Muscle of leg (tissue), 11 donors: Measurements from ENCODE around the gene COL4A6. TPM values are rescaled to one million over a fixed set of nuclear protein-coding genes. Genes with fewer than 3 reads are reported as not detected.

Experiments used
- DNase-seq: peaks from one replicate; pipeline ENCODE4 v3.0.0; 2013
- H3K27ac ChIP-seq: one replicate; pipeline ENCODE4 v1.5.1; 2013; ENCODE audit warnings: mild to moderate bottlenecking, low read length, control low read depth
- H3K27me3 ChIP-seq: one replicate; pipeline ENCODE4 v1.6.1; 2013; ENCODE audit warnings: low read length; ENCODE audit not compliant: control insufficient read depth, insufficient read depth
- H3K36me3 ChIP-seq: one replicate; pipeline ENCODE4 v1.6.1; 2013; ENCODE audit warnings: low read length; ENCODE audit not compliant: control insufficient read depth, insufficient read depth
- H3K4me1 ChIP-seq: one replicate; pipeline ENCODE4 v1.6.1; 2013; ENCODE audit warnings: low read length; ENCODE audit not compliant: control insufficient read depth, insufficient read depth
- H3K4me3 ChIP-seq: one replicate; pipeline ENCODE4 v1.5.1; 2013; ENCODE audit warnings: low read length, control low read depth
- H3K9me3 ChIP-seq: replicated peaks from 2 replicates; pipeline ENCODE4 v1.6.1; 2013; ENCODE audit warnings: low read depth, low read length; ENCODE audit not compliant: control insufficient read depth
- WGBS: methylation state at CpG from one replicate; pipeline ENCODE4 v1.1.5; 2013; ENCODE audit warnings: missing lambda C conversion rate; ENCODE audit not compliant: insufficient coverage; 5-methylcytosine and 5-hydroxymethylcytosine counted together
- polyA plus RNA-seq, 8 donors: library from polyadenylated mRNA; unstranded; fragments of 120-200 nt; gene quantifications; one replicate each; pipeline versions ENCODE4 v1.2.1 to v1.2.3, GENCODE V29; 2013; ENCODE audit warnings: inconsistent platforms in 1 of 8, low replicate concordance in 1 of 8; ENCODE audit not compliant: insufficient read length in 8 of 8, insufficient read depth in 1 of 8
- total RNA-seq: library from RNA; stranded (reverse); fragments of 120-200 nt; gene quantifications from one replicate; pipeline ENCODE4 v1.2.4, GENCODE V29; 2013

COL4A6 gene
- total and polyA plus RNA-seq, 9 donors, result 1.6 to 3.5 (median 1.9) TPM

DNA sequence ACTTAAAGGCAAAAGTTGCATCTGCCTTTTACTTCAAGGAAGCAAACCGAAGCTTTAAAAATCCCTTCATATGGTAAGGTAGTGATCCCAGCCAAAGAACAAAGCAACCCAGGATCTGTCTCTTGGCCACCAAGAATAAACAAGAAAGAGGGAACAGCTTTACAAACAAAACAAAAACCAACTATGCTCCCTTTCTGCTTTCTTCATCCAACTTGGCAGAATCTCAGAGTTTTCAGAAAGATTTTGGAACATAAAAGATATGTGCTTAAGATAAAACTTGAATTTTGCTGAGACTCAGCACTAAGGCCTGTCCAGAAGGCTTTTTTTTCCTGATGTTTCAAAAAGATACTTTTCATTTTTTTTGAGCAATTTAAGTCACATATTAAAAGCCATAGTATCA lies 94.0 kb downstream of the COL4A6 start:
- Histone ChIP-seq H3K27ac (no peak overlapping the region), H3K36me3 (no peaks in the 10 kb centered on the region), H3K27me3 (peaks cover 9% of the 10 kb centered on the region), H3K4me3 (no peak overlapping the region), H3K9me3 (no peaks in the 10 kb centered on the region), H3K4me1 (no peaks in the 10 kb centered on the region)
- DNase-seq, result peak; percentile 56
- no CpG with 5 or more reads among the region's 1 CpG for WGBS

DNA sequence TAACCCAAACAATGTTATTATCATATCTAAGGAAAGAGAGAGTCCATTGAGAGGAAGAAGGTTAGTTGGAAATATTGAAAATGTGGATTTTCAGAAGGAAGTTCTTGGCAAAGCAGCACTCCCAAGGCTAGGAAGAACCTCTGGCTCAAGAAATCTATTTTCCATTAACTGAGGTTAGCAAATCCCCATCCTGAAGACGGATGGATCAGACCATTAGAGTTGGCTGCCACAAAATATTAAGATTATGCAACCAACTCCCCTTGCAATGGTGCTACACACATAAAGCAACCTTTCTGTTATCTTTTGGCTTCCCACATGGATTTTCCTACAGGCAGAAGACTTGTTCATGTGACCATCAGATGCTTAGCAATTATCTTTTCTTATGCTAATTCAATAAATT lies 96.3 kb downstream of the COL4A6 start:
- Histone ChIP-seq H3K4me3 (no peak overlapping the region), H3K9me3 (no peaks in the 10 kb centered on the region), H3K27me3 (peaks cover 6% of the 10 kb centered on the region), H3K4me1 (no peaks in the 10 kb centered on the region), H3K36me3 (no peaks in the 10 kb centered on the region), H3K27ac (no peak overlapping the region)
- no CpG with 5 or more reads among the region's 1 CpG for WGBS
- peak; percentile 9 for DNase-seq

DNA sequence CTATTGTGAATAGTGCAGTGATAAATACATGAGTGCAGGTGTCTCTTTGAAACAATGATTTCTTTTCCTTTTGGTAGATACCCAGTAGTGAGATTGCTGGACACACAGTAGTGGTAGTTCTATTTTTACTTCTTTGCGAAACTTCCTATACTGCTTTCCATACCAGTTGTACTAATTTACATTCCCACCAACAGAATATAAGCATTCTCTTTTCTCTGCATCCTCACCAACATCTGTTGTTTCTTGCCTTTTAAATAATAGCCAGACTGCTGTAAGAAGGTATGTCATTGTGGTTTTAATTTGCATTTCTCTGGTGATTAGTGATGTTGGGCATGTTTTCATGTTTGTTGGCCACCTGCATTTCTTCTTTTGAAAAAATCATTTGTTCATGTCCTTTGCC lies 105.9 kb downstream of the COL4A6 start:
- DNase-seq, result no peak
- Histone ChIP-seq H3K9me3 (no peaks in the 10 kb centered on the region), H3K27ac (no peak overlapping the region), H3K4me3 (no peak overlapping the region), H3K4me1 (no peaks in the 10 kb centered on the region), H3K27me3 (peaks cover 2% of the 10 kb centered on the region), H3K36me3 (no peaks in the 10 kb centered on the region)
- no CpG with 5 or more reads among the region's 1 CpG for WGBS

DNA sequence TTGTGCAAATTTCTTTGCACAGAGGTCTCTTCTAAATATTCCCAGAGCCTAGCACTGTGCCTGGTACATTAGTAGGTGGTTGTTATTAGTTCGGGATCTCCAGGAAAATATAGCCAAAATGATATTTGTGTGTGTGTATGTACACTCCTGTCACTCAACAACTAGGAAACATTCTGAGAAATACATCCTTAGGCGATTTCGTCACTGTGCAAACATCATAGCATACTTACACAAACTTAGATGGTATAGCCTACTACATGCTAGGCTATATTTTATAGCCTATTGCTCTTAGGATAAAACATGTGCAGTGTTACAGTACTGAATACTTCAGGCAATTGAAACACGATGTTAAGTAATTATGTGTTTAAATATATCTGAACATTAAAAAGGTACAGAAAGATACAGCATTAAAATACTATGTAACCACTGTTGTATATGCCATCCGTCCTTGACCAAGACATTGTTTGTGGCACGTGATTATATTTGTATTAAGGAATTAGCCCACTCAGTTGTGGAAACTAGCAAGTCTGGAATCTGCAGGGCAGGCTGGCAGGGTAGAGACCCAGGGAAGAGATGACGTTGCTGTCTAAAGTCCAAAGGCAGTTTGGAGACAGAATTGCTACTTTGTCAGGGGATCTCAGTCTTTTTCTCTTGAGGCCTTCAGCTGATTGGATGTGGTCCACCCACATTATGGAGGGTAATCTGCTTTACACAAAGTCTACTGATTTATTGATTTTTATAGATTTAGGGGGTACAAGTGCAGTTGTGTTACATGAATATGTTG lies 106.9 kb downstream of the COL4A6 start:
- no peaks in the 10 kb centered on the region for H3K9me3 ChIP-seq
- WGBS, result 59% methylated on average over 2 of the region's 7 CpGs

DNA sequence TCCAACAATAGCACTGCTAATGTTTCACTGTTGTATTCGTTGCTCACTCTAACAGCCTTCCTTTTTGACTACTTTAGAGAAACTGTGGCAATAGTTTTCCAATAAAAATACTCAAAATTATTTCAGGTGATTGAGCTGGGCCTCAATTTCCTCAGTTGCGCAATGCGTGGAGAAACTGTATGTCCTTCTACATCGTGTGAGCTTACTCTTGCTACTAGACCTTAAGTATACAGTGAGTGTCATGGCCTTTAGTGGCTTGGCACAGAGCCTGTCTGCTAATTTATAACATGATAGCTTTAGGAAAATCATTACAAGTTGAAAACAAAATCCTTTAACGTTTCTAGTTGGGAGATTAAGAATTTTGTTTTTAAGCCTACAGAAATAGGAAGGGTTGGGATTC lies 114.5 kb downstream of the COL4A6 start:
- Histone ChIP-seq H3K36me3 (no peaks in the 10 kb centered on the region), H3K4me1 (no peaks in the 10 kb centered on the region), H3K27me3 (peaks cover 9% of the 10 kb centered on the region), H3K27ac (no peak overlapping the region), H3K4me3 (no peak overlapping the region), H3K9me3 (no peaks in the 10 kb centered on the region)
- no peak for DNase-seq
- 60% methylated on average over 3 of the region's 5 CpGs for WGBS

More for the DNA sequence above, 106.9 kb downstream of the COL4A6 start:
- Histone ChIP-seq H3K4me3 (no peak overlapping the region), H3K4me1 (no peaks in the 10 kb centered on the region), H3K36me3 (no peaks in the 10 kb centered on the region), H3K27me3 (peaks cover 4% of the 10 kb centered on the region), H3K27ac (no peak overlapping the region)
- no peak for DNase-seq

DNA sequence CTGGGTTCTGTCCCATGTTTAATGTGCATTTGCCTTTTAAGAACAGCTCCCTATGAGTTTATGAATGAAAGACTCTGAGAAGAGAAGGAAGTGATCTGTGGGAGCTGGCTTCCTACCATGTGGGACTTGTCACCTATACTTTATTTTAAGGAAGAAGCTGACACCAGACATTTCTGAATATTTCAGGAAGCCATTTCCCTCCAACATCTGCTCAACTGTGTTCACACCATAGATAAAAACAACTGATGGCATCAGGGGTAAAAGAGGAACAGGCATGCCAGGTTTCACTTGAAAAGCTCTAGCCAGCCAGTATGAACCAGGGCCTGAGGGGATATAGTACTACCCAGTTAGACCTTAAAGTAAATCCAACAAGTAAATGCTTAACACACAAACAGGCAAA lies 116.0 kb downstream of the COL4A6 start:
- no peak overlapping the region for H3K4me3 ChIP-seq
- no peaks in the 10 kb centered on the region for H3K4me1 ChIP-seq
- no peak overlapping the region for H3K27ac ChIP-seq
- no peaks in the 10 kb centered on the region for H3K36me3 ChIP-seq
- peaks cover 6% of the 10 kb centered on the region for H3K27me3 ChIP-seq
- DNase-seq, result peak; percentile 3
- H3K9me3 ChIP-seq, result no peaks in the 10 kb centered on the region

DNA sequence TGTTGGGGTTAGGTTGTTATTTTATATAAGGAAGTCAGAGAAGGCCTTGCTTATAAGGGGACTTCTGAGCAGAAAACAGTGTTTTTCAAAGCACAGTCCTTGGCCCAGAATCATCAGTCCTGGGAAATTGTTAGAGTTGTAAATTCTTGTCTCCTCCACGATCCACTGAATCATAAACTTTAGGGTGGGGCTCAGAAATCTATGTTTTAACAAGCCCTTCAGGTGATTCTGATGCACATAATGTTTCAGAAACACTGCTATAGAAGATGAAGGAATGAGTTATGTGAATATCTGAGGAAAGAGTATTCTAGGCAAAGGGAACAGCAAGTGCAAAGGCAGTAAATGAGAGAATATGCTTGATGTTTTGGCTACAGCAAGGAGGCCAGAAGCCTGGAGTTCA lies 121.8 kb downstream of the COL4A6 start:
- no peak overlapping the region for H3K27ac ChIP-seq
- H3K27me3 ChIP-seq, result peaks cover 7% of the 10 kb centered on the region
- no peaks in the 10 kb centered on the region for H3K36me3 ChIP-seq
- DNase-seq, result no peak
- no peaks in the 10 kb centered on the region for H3K9me3 ChIP-seq
- no peak overlapping the region for H3K4me3 ChIP-seq
- no peaks in the 10 kb centered on the region for H3K4me1 ChIP-seq
- no CpG with 5 or more reads among the region's 1 CpG for WGBS

DNA sequence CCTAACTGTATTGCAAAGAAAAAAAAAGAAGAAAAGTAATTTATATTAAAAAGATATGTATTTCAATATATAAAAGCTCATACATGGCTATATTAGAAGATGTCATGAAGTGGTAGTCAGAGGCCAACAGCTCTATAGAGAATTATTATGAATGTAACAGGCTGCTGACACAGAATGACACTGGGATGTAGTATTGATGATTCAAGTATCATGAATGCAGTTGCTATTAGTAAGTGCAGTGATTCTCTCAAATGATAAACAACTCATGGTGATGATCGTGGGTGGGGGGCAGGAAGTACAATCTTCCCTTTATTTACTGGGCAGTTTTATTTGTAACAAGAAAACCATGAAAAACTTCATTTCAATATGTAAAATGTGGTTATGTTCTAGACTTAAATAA lies 124.6 kb downstream of the COL4A6 start:
- no peaks in the 10 kb centered on the region for H3K4me1 ChIP-seq
- no peak overlapping the region for H3K4me3 ChIP-seq
- no peaks in the 10 kb centered on the region for H3K9me3 ChIP-seq
- no peak overlapping the region for H3K27ac ChIP-seq
- WGBS, result no CpG with 5 or more reads among the region's 1 CpG
- H3K27me3 ChIP-seq, result peaks cover 5% of the 10 kb centered on the region
- DNase-seq, result no peak
- H3K36me3 ChIP-seq, result no peaks in the 10 kb centered on the region

DNA sequence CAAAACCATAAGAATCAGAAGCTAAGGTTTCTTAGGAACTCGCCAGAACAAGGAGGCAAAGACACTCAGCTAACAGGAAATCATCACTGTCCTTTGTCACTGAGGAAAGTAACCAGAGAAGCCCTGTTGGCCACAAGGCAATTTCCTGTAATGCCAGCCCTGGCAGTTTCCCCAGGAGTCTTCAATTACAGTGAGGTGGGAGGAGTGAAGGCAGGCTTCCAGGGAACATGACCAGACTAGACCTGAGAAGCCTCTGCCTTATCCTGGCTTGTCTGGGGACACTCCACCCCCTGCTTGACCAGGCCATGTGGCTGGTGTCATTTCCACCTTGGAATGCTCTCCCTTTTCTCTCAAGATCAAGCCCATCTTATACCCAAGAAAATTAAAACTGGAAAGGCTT lies 125.3 kb downstream of the COL4A6 start:
- no peaks in the 10 kb centered on the region for H3K9me3 ChIP-seq
- H3K4me3 ChIP-seq, result no peak overlapping the region
- DNase-seq, result peak; percentile 60
- no CpG with 5 or more reads among the region's 1 CpG for WGBS
- H3K27ac ChIP-seq, result no peak overlapping the region
- H3K4me1 ChIP-seq, result no peaks in the 10 kb centered on the region
- H3K36me3 ChIP-seq, result no peaks in the 10 kb centered on the region
- H3K27me3 ChIP-seq, result peaks cover 5% of the 10 kb centered on the region

DNA sequence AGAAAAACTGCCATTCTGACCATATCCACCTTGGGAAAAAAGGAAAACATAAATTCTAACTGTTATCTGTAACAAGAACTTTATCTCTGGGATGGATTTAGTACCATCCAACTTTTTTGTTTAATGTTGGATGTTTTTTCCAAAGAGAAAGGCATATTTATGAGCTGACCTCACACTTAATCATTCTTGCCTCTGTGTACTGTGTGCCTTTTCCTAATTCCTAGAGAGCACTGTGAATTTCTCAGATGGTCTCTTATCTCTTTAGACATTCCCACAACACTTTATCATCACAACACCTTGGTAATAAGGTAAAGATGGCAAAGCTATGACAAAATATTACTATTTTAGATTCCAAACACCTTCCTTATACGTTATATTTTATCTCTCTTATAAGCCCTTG lies 126.2 kb downstream of the COL4A6 start:
- Histone ChIP-seq H3K4me3 (no peak overlapping the region), H3K27me3 (peaks cover 12% of the 10 kb centered on the region), H3K36me3 (no peaks in the 10 kb centered on the region), H3K4me1 (no peaks in the 10 kb centered on the region), H3K9me3 (no peaks in the 10 kb centered on the region), H3K27ac (no peak overlapping the region)
- DNase-seq, result no peak
- no CpG with 5 or more reads among the region's 1 CpG for WGBS

DNA sequence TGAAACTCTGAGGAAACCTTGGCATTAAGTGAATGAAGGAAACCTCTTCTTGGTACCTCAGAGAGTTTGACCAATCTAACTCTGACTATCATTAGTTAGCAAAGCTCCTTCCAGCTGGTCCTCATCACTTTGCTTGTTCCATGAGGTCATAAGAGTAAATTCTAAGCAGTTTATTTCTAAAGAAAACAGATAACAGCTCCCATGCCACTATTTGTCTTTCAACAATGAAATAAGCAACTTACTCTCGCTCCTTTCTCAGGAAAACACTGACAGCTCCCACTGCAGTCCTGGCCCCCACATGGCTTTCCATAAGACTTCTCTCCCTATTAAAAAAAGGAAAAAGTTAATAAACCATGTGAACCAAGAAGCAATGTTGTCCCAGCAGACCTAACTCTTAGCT lies 127.7 kb downstream of the COL4A6 start:
- 43% methylated on average over 1 of the region's 1 CpG for WGBS
- DNase-seq, result no peak
- H3K36me3 ChIP-seq, result no peaks in the 10 kb centered on the region
- H3K4me3 ChIP-seq, result no peak overlapping the region
- H3K4me1 ChIP-seq, result no peaks in the 10 kb centered on the region
- H3K9me3 ChIP-seq, result no peaks in the 10 kb centered on the region
- H3K27me3 ChIP-seq, result peaks cover 12% of the 10 kb centered on the region
- no peak overlapping the region for H3K27ac ChIP-seq
